NT2/D1 (cell line): ENCODE measurements around the gene CACNA1H.

Experiments used
- YY1 ChIP-seq: IDR thresholded peaks from 2 replicates; pipeline ENCODE4 v1.6.1; 2011; ENCODE audit not compliant: insufficient read length, insufficient read depth
- ZNF274 ChIP-seq: IDR thresholded peaks from 2 replicates; pipeline ENCODE4 v1.6.1; 2011; ENCODE audit warnings: mild to moderate bottlenecking, low read depth, low read length

DNA sequence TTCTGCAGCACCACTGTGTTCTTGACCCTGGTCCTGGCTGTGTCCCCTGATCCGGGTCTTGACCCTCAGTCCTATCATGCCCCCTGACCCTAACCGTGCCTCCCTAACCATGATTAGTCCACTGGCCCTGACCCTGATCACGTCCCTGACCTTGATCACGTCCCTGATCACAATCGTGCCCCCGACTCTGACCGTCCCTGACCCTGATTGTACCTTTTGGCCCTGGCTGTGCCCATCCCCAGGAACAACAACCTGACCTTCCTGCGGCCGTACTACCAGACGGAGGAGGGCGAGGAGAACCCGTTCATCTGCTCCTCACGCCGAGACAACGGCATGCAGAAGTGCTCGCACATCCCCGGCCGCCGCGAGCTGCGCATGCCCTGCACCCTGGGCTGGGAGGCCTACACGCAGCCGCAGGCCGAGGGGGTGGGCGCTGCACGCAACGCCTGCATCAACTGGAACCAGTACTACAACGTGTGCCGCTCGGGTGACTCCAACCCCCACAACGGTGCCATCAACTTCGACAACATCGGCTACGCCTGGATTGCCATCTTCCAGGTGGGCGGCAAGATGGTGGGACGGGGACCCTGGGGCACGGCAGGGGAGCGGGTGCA, 47.2 kb downstream of the CACNA1H start:
- no peak for TF ChIP-seq ZNF274
- no peak for TF ChIP-seq YY1
